Parathyroid adenoma (tissue), 2 donors: ENCODE measurements around the gene DBNL.
"Not testable (repeated sequence)": the region's sequence is repeated elsewhere in the genome, so short reads cannot be mapped to it uniquely, and the experiment has no call there.

Experiments used
- H2AFZ ChIP-seq: fragments of 300-600 bp; sonication (generic); one replicate; pipeline ENCODE4 v1.7.0; 2017; ENCODE audit warnings: antibody characterized with exemption, mild to moderate bottlenecking
- H3K27ac ChIP-seq: fragments of 300-600 bp; sonication (generic); one replicate; pipeline ENCODE4 v1.7.0; 2017
- H3K27me3 ChIP-seq: fragments of 300-600 bp; sonication (generic); one replicate; pipeline ENCODE4 v1.7.0; 2017; ENCODE audit warnings: low read length; ENCODE audit not compliant: control insufficient read depth, insufficient read depth
- H3K36me3 ChIP-seq: fragments of 300-600 bp; sonication (generic); one replicate; pipeline ENCODE4 v1.7.0; 2017; ENCODE audit warnings: low read length; ENCODE audit not compliant: control insufficient read depth, insufficient read depth
- H3K4me1 ChIP-seq: fragments of 300-600 bp; sonication (generic); one replicate; pipeline ENCODE4 v1.7.0; 2017; ENCODE audit warnings: control low read depth
- H3K4me2 ChIP-seq: fragments of 300-600 bp; sonication (generic); one replicate; pipeline ENCODE4 v1.7.0; 2017; ENCODE audit warnings: low read length
- H3K4me3 ChIP-seq: fragments of 300-600 bp; sonication (generic); one replicate; pipeline ENCODE4 v1.7.0; 2017; ENCODE audit warnings: low read depth, low read length
- H3K79me2 ChIP-seq: fragments of 300-600 bp; sonication (generic); one replicate; pipeline ENCODE4 v1.7.0; 2017; ENCODE audit warnings: control low read depth
- H3K9ac ChIP-seq: fragments of 300-600 bp; sonication (generic); one replicate; pipeline ENCODE4 v1.7.0; 2017; ENCODE audit warnings: mild to moderate bottlenecking
- H3K9me3 ChIP-seq: fragments of 300-600 bp; sonication (generic); one replicate; pipeline ENCODE4 v1.7.0; 2017; ENCODE audit warnings: low read length; ENCODE audit not compliant: control insufficient read depth
- CTCF ChIP-seq: fragments of 300-600 bp; sonication (generic); IDR thresholded peaks from one replicate; pipeline ENCODE4 v1.7.0; 2017; ENCODE audit warnings: antibody characterized with exemption, mild to moderate bottlenecking
- donor health status: primary hyperparathyroidism.

DBNL gene

GRCh38 chr7:44044315-44045225, at the start of gene DBNL:
Gene DBNL (plus strand): TSS chr7:44044702. CDS start chr7:44044738, 36 bp downstream.
- Histone ChIP-seq H3K36me3 (no peaks in the 10 kb centered on the region), H3K27me3 (no peaks in the 10 kb centered on the region), H3K27ac (peak within 1 kb of the TSS; percentile 60), H2AFZ (peak within 1 kb of the TSS; percentile 90), H3K4me1 (peaks cover 5% of the 10 kb centered on the region), H3K9ac (peak within 1 kb of the TSS; percentile 54), H3K9me3 (no peaks in the 10 kb centered on the region), H3K4me3 (peak within 1 kb of the TSS; percentile 93), H3K4me2 (peak within 1 kb of the TSS; percentile 96), H3K79me2 (peaks cover 22% of the 10 kb centered on the region)
- TF ChIP-seq CTCF, result no peak

GRCh38 chr7:43997532-43997931, 47.0 kb upstream of the DBNL start, which contains the start of gene SPDYE1:
Gene SPDYE1 (plus strand): TSS chr7:43997897. CDS start chr7:43999950, 2,053 bp downstream.
- not testable (repeated sequence) for H3K4me2 ChIP-seq, H3K9ac ChIP-seq, H3K36me3 ChIP-seq, H3K9me3 ChIP-seq, H3K79me2 ChIP-seq, H3K27ac ChIP-seq, H3K27me3 ChIP-seq, H3K4me3 ChIP-seq, H2AFZ ChIP-seq, H3K4me1 ChIP-seq

DNA sequence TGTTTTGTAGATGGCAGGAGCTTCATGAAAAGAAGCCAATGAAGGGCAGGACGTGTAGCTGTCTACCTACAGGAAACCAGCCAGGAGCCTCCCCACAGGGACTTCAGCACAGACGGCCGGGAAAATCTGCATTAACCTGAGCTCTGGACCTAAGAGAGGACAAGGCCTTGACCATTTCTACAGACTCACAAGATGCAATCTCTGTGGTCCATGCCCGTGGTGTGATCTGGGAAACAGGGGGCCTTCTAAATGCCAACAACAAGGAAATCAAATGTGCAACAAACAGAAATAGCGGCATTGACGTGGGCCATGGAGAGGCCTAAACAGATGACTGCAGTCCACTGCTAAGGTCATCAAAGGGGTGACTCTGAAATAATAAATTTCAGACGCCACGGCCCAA, 32.4 kb upstream of the DBNL start:
- H3K27ac ChIP-seq, H3K27me3 ChIP-seq, H3K36me3 ChIP-seq, H3K4me1 ChIP-seq, H3K4me3 ChIP-seq, H3K9me3 ChIP-seq, H3K9ac ChIP-seq, H3K4me2 ChIP-seq, H2AFZ ChIP-seq, H3K79me2 ChIP-seq: not testable (repeated sequence)

GRCh38 chr7:44015090-44015489, 29.4 kb upstream of the DBNL start:
- not testable (repeated sequence) for H3K27me3 ChIP-seq, H3K36me3 ChIP-seq, H3K4me3 ChIP-seq, H3K9me3 ChIP-seq, H3K4me1 ChIP-seq, H3K9ac ChIP-seq, H3K27ac ChIP-seq, H2AFZ ChIP-seq, H3K4me2 ChIP-seq, H3K79me2 ChIP-seq

DNA sequence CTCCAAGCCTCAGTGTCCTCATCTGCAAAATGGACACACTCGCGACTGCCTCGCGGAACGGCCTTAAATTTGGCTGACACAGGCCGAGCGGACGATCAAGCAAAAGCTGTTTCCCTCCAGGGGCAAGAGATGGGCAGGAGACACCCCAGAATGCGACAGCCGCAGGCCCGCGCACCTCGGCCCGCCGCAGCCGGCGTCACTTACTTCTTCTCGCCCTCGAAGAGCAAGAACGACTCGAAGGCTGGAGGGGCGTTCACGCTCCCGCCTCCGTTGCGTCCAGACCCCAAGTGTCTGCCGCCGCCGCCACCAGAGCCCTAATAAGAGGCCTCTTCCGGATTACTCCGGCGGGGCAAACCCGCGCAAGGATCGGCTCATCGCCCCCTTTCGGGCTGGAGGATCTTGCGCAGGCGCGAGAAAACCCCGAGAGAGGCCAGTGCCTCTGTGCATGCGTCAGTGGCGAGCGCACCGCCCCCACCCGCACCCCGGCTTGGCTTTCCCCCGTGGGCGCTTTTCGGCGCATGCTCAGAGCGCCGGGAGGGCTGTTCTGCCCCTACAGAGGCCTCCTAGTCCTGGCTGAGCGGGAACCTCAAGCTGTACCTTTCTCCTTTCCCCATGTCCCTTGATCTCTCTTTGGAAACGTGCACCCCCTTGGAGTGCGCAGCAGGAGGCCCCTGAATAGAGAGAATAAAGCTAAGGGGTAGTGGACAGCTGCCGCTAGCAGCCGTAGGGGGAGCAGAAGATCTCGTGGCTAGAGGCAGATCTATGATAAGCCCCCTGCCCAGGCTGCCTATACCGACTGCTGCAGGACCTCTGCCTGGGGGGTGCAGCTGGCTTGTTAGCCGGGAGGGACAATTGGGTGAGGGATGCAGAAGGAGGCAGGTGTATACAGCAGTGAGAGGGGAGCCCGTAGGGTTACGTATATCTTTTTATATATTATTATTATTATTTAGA, 25.4 kb upstream of the DBNL start:
- Histone ChIP-seq H3K27ac (peak overlapping the region; percentile 64), H2AFZ (peak overlapping the region; percentile 72), H3K9ac (peak overlapping the region; percentile 4), H3K4me3 (peak overlapping the region; percentile 74), H3K4me2 (peak overlapping the region; percentile 62)
- not testable (repeated sequence) for H3K36me3 ChIP-seq, H3K9me3 ChIP-seq, H3K4me1 ChIP-seq, H3K79me2 ChIP-seq, H3K27me3 ChIP-seq
- peak; percentile 68 for TF ChIP-seq CTCF

DNA sequence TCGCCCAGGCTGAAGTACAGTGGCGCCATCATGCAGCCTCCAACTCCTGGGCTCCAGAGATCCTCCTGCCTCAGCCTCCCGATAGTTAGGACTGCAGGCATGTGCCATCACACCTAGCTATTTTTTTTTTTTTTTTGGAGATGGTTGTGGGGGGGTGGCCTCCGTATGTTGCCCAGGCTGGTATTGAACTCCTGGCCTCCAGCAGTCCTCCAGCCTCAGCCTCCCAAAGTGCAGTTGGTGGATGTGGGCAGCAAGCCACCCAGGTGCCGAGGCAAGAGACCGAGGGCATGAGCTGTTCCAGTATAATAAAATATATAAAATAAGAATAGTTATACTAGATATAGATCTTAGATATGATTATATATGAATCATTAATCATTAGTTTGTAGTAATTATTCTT, 24.7 kb upstream of the DBNL start:
- not testable (repeated sequence) for H3K4me2 ChIP-seq, H3K9me3 ChIP-seq, H3K36me3 ChIP-seq, H3K4me1 ChIP-seq, H3K79me2 ChIP-seq, H2AFZ ChIP-seq, H3K27me3 ChIP-seq, H3K4me3 ChIP-seq, H3K9ac ChIP-seq, H3K27ac ChIP-seq

- not testable (repeated sequence) for H3K79me2 ChIP-seq, H2AFZ ChIP-seq, H3K4me3 ChIP-seq, H3K4me1 ChIP-seq, H3K27ac ChIP-seq, H3K4me2 ChIP-seq, H3K9ac ChIP-seq, H3K27me3 ChIP-seq, H3K36me3 ChIP-seq, H3K9me3 ChIP-seq
Measured at GRCh38 chr7:44022069-44022468, 22.4 kb upstream of the DBNL start.

- H3K36me3 ChIP-seq, H3K4me1 ChIP-seq, H3K27me3 ChIP-seq, H3K79me2 ChIP-seq, H3K9me3 ChIP-seq, H2AFZ ChIP-seq, H3K4me3 ChIP-seq, H3K27ac ChIP-seq, H3K9ac ChIP-seq, H3K4me2 ChIP-seq: not testable (repeated sequence)
Measured at GRCh38 chr7:44022796-44023467, 21.6 kb upstream of the DBNL start.
